Measurements from ENCODE around the gene FOXL1. TPM values are rescaled to one million over a fixed set of nuclear protein-coding genes. Genes with fewer than 3 reads are reported as not detected.

The FOXL1 gene
- total RNA-seq, 1 donor = 2.5 TPM

- Histone ChIP-seq H3K36me3 (ENCODE audit: insufficient read depth, low read length) (peaks cover 32% of the 10 kb centered on the region), H3K9me3 (ENCODE audit: low read depth, low read length) (no peaks in the 10 kb centered on the region), H2AFZ (ENCODE audit: low read length) (no peak overlapping the region), H3K27ac (ENCODE audit: low read depth, low read length) (no peak overlapping the region), H4K20me1 (ENCODE audit: insufficient read depth, low read length) (peaks cover 2% of the 10 kb centered on the region), H3K4me3 (ENCODE audit: insufficient read depth, low read length) (no peak overlapping the region), H3K27me3 (ENCODE audit: insufficient read depth, low read length) (no peaks in the 10 kb centered on the region), H3K4me2 (ENCODE audit: insufficient read depth, low read length) (no peak overlapping the region), H3K4me1 (ENCODE audit: insufficient read depth, low read length) (no peaks in the 10 kb centered on the region), H3K79me2 (ENCODE audit: insufficient read depth, low read length) (no peaks in the 10 kb centered on the region)
- TF ChIP-seq CTCF (IDR thresholded peaks at IDR 0.05; ENCODE audit: extremely low read depth, low read depth, low read length) = no peak
- DNase-seq (ENCODE audit: insufficient read length, low spot score, missing footprints) = peak; percentile 38
These were observed 43.4 kb upstream of the FOXL1 start for GRCh38 chr16:86534779-86535615.

- Histone ChIP-seq H3K4me1 (ENCODE audit: insufficient read depth, low read length) (no peaks in the 10 kb centered on the region), H3K27me3 (ENCODE audit: insufficient read depth, low read length) (no peaks in the 10 kb centered on the region), H2AFZ (ENCODE audit: low read length) (no peak overlapping the region), H3K4me2 (ENCODE audit: insufficient read depth, low read length) (no peak overlapping the region), H3K4me3 (ENCODE audit: insufficient read depth, low read length) (no peak overlapping the region), H3K79me2 (ENCODE audit: insufficient read depth, low read length) (no peaks in the 10 kb centered on the region), H3K36me3 (ENCODE audit: insufficient read depth, low read length) (peaks cover 46% of the 10 kb centered on the region), H4K20me1 (ENCODE audit: insufficient read depth, low read length) (no peaks in the 10 kb centered on the region), H3K9me3 (ENCODE audit: low read depth, low read length) (no peaks in the 10 kb centered on the region), H3K27ac (ENCODE audit: low read depth, low read length) (no peak overlapping the region)
- TF ChIP-seq CTCF (IDR thresholded peaks at IDR 0.05; ENCODE audit: extremely low read depth, low read depth, low read length) = no peak
- DNase-seq (ENCODE audit: insufficient read length, low spot score, missing footprints) = no peak
These were observed 41.7 kb upstream of the FOXL1 start for GRCh38 chr16:86536621-86537020.

GRCh38 chr16:86537486-86537885 lies 40.9 kb upstream of the FOXL1 start:
- Histone ChIP-seq H3K9me3 (ENCODE audit: low read depth, low read length) (no peaks in the 10 kb centered on the region), H4K20me1 (ENCODE audit: insufficient read depth, low read length) (no peaks in the 10 kb centered on the region), H3K27me3 (ENCODE audit: insufficient read depth, low read length) (no peaks in the 10 kb centered on the region), H3K27ac (ENCODE audit: low read depth, low read length) (no peak overlapping the region), H3K4me1 (ENCODE audit: insufficient read depth, low read length) (no peaks in the 10 kb centered on the region), H3K4me2 (ENCODE audit: insufficient read depth, low read length) (no peak overlapping the region), H3K79me2 (ENCODE audit: insufficient read depth, low read length) (no peaks in the 10 kb centered on the region), H3K36me3 (ENCODE audit: insufficient read depth, low read length) (peaks cover 47% of the 10 kb centered on the region), H2AFZ (ENCODE audit: low read length) (no peak overlapping the region), H3K4me3 (ENCODE audit: insufficient read depth, low read length) (no peak overlapping the region)
- peak; percentile 32 for DNase-seq (ENCODE audit: insufficient read length, low spot score, missing footprints)
- no peak for TF ChIP-seq CTCF (IDR thresholded peaks at IDR 0.05; ENCODE audit: extremely low read depth, low read depth, low read length)

- Histone ChIP-seq H3K27ac (ENCODE audit: low read depth, low read length) (no peak overlapping the region), H3K36me3 (ENCODE audit: insufficient read depth, low read length) (peaks cover 51% of the 10 kb centered on the region)
- TF ChIP-seq CTCF (IDR thresholded peaks at IDR 0.05; ENCODE audit: extremely low read depth, low read depth, low read length) = no peak
These were observed 40.1 kb upstream of the FOXL1 start for GRCh38 chr16:86538196-86538780.

More at GRCh38 chr16:86538196-86538780, 40.1 kb upstream of the FOXL1 start:
- H3K79me2 ChIP-seq (ENCODE audit: insufficient read depth, low read length) = no peaks in the 10 kb centered on the region
- H3K4me1 ChIP-seq (ENCODE audit: insufficient read depth, low read length) = no peaks in the 10 kb centered on the region
- no peaks in the 10 kb centered on the region for H3K9me3 ChIP-seq (ENCODE audit: low read depth, low read length)
- peaks cover 2% of the 10 kb centered on the region for H4K20me1 ChIP-seq (ENCODE audit: insufficient read depth, low read length)
- H3K4me2 ChIP-seq (ENCODE audit: insufficient read depth, low read length) = no peak overlapping the region
- DNase-seq (ENCODE audit: insufficient read length, low spot score, missing footprints) = no peak
- no peak overlapping the region for H3K4me3 ChIP-seq (ENCODE audit: insufficient read depth, low read length)
- no peak overlapping the region for H2AFZ ChIP-seq (ENCODE audit: low read length)
- no peaks in the 10 kb centered on the region for H3K27me3 ChIP-seq (ENCODE audit: insufficient read depth, low read length)

Measured in osteoblast (primary cell).